Ishikawa (cell line): ENCODE data around the gene FIS1.

Source experiments
- RAD21 ChIP-seq: IDR thresholded peaks from 2 replicates; pipeline ENCODE4 v1.6.1; 2012; ENCODE audit warnings: low read depth
- TF ChIP-seq, protein P1 (sequence below): IDR thresholded peaks from 2 replicates; pipeline ENCODE4 v1.6.1; 2012
- TF ChIP-seq, protein P2 (sequence below): IDR thresholded peaks from 2 replicates; pipeline ENCODE4 v1.6.1; 2012

DNA sequence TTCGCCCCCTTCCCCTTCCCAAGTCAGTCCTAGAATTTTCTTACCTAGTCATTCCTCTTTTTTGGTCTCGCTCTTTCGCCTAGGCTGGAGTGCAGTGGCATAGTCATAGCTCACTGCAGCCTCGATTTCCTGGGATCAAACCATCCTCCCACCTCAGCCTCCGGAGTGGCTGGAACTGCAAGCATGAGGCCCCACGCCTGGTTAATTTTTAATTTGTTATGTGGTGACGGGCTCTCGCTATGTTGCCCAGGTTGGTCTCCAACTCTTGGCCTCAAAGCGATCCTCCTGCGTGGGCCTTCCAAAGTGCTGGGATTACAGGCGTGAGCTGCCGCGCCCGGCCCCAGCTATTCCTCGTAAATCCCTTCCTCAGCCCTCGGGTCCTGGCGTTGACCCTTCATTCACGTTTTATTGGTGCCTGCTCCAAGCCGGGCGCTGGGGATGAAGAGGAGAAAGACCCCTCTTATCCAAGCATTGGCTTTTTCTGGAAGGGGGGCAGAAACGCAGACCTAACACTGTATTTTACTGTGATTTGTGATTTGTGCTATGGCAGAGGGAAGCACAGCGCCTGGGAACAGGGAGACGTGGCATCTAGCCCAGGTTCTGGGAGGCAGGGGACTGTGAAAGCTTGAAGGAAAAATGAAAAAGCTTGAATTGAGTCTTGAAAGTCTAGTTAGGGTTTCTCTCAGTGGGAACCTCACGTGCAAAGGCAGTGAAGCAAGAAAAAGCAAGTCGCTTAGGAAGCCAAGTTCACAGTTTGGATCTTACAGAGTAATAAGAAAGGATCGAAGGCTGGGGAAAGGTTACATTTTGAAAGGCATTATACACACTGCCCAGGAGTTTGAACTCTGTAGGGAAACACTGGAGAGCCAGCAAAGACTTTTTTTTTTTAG lies 26.4 kb downstream of the FIS1 start:
- TF ChIP-seq, protein P1, sequence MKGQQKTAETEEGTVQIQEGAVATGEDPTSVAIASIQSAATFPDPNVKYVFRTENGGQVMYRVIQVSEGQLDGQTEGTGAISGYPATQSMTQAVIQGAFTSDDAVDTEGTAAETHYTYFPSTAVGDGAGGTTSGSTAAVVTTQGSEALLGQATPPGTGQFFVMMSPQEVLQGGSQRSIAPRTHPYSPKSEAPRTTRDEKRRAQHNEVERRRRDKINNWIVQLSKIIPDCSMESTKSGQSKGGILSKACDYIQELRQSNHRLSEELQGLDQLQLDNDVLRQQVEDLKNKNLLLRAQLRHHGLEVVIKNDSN = no peak
- no peak for TF ChIP-seq RAD21
- TF ChIP-seq, protein P2, sequence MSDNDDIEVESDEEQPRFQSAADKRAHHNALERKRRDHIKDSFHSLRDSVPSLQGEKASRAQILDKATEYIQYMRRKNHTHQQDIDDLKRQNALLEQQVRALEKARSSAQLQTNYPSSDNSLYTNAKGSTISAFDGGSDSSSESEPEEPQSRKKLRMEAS = no peak
